HepG2 (cell line): Measurements from ENCODE around the gene NARF. TPM values are rescaled to one million over a fixed set of nuclear protein-coding genes. Genes with fewer than 3 reads are reported as not detected.

ENCODE experiments used
- CREM ChIP-seq, 2 experiments: sonication (generic) in 1 of 2; formaldehyde crosslinking in 1 of 2; IDR thresholded peaks; 2 replicates each; pipeline versions ENCODE4 v1.4.0 to v1.6.1; 2016 to 2020; ENCODE audit warnings: antibody characterized with exemption in 1 of 2, mild to moderate bottlenecking in 1 of 2, missing genetic modification reagents in 1 of 2
- FOXK2 ChIP-seq: fragments of 450-650 bp; IDR thresholded peaks from 2 replicates; pipeline ENCODE4 v1.6.1; 2016
- HDAC2 ChIP-seq: sonication (generic); formaldehyde crosslinking; IDR thresholded peaks from 2 replicates; pipeline ENCODE4 v1.4.0; 2020; ENCODE audit warnings: missing genetic modification reagents
- MXD1 ChIP-seq: sonication (generic); formaldehyde crosslinking; IDR thresholded peaks from 2 replicates; pipeline ENCODE4 v1.4.0; 2020; ENCODE audit warnings: mild to moderate bottlenecking, missing genetic modification reagents
- NFE2L2 ChIP-seq: fragments of 150-350 bp; IDR thresholded peaks from 2 replicates; pipeline ENCODE4 v1.6.1; 2014; ENCODE audit warnings: low read length
- NFRKB ChIP-seq: fragments of 450-650 bp; IDR thresholded peaks from 2 replicates; pipeline ENCODE4 v1.6.1; 2017
- PHF21A ChIP-seq: sonication (generic); formaldehyde crosslinking; IDR thresholded peaks from 2 replicates; pipeline ENCODE4 v1.5.0; 2020; ENCODE audit warnings: mild to moderate bottlenecking, missing genetic modification reagents
- SNAPC4 ChIP-seq: sonication (generic); formaldehyde crosslinking; IDR thresholded peaks from 2 replicates; pipeline ENCODE4 v1.4.0; 2020; ENCODE audit warnings: mild to moderate bottlenecking, missing genetic modification reagents
- THAP11 ChIP-seq: IDR thresholded peaks from 2 replicates; pipeline ENCODE4 v1.6.1; 2016; ENCODE audit warnings: missing biosample characterization, missing genetic modification reagents
- ZBTB38 ChIP-seq: sonication (generic); formaldehyde crosslinking; IDR thresholded peaks from 2 replicates; pipeline ENCODE4 v1.5.1; 2020; ENCODE audit warnings: mild to moderate bottlenecking, missing genetic modification reagents
- ZBTB40 ChIP-seq, 2 experiments: fragments of 450-650 bp in 1 of 2; sonication (generic) in 1 of 2; formaldehyde crosslinking in 1 of 2; IDR thresholded peaks; 2 replicates each; pipeline versions ENCODE4 v1.6.1 to v1.8.0; 2016 to 2022; ENCODE audit warnings: antibody characterized with exemption in 1 of 2, mild to moderate bottlenecking in 1 of 2, missing genetic modification reagents in 1 of 2
- ZNF230 ChIP-seq: sonication (generic); formaldehyde crosslinking; IDR thresholded peaks from 2 replicates; pipeline ENCODE4 v1.4.0; 2020; ENCODE audit warnings: mild to moderate bottlenecking, missing genetic modification reagents
- ZNF350 ChIP-seq: sonication (generic); formaldehyde crosslinking; IDR thresholded peaks from 2 replicates; pipeline ENCODE4 v1.4.0; 2020; ENCODE audit warnings: mild to moderate bottlenecking, low read depth, missing genetic modification reagents, borderline replicate concordance
- ZNF44 ChIP-seq: sonication (generic); formaldehyde crosslinking; IDR thresholded peaks from 2 replicates; pipeline ENCODE4 v1.5.1; 2020; ENCODE audit warnings: mild to moderate bottlenecking, missing genetic modification reagents
- ZSCAN29 ChIP-seq: sonication (generic); formaldehyde crosslinking; conservative IDR thresholded peaks from 2 replicates; pipeline ENCODE4 v1.4.0; 2020; ENCODE audit warnings: mild to moderate bottlenecking, missing genetic modification reagents
- polyA plus RNA-seq, 8 experiments: library from polyadenylated mRNA; depleted of rRNA in 3 of 8; stranded (reverse) in 7 of 8; unstranded in 1 of 8; fragments of >200 nt; fragmentation: Illumina TruSeq in 4 of 8; extraction: Trizol in 4 of 8; gene quantifications; 2 replicates each; pipeline versions ENCODE4 v1.2.1 to v1.2.3, GENCODE V29; 2011 to 2016; ENCODE audit warnings: low read depth in 4 of 8, missing spikeins in 1 of 8, mixed read lengths in 1 of 8; ENCODE audit not compliant: insufficient read depth in 1 of 8
- total RNA-seq, 5 experiments: library from RNA; depleted of rRNA; stranded (reverse); fragments of >200 nt; fragmentation: Illumina TruSeq; extraction: Trizol; gene quantifications; 2 replicates each; pipeline ENCODE4 v1.2.3, GENCODE V29; 2016; ENCODE audit warnings: low read depth in 1 of 5

The NARF gene
- total and polyA plus RNA-seq, 2 of the 13 experiments (the other 11 are each of a cell fraction or from before 2014, with no cell fraction given), result 61.1 to 144 TPM

GRCh38 chr17:82517230-82517865, 58.8 kb downstream of the NARF start (continued):
- TF ChIP-seq ZSCAN29 (CRISPR knock-in tag), result no peak
- peak; percentile 71 for TF ChIP-seq ZBTB38 (CRISPR knock-in tag)
- TF ChIP-seq MXD1, result no peak
- TF ChIP-seq CREM (IDR thresholded peaks at IDR 0.05), result peak; percentile 64
- no peak for TF ChIP-seq CREM (CRISPR knock-in tag; IDR thresholded peaks at IDR 0.05)
- no peak for TF ChIP-seq ZBTB40 (IDR thresholded peaks at IDR 0.05)
- no peak for TF ChIP-seq ZBTB40 (CRISPR knock-in tag; IDR thresholded peaks at IDR 0.05)
- TF ChIP-seq HDAC2 (CRISPR knock-in tag), result peak; percentile 89
- peak; percentile 76 for TF ChIP-seq THAP11
- peak; percentile 71 for TF ChIP-seq PHF21A (CRISPR knock-in tag)
- no peak for TF ChIP-seq NFE2L2
- TF ChIP-seq ZNF44 (CRISPR knock-in tag), result no peak
- no peak for TF ChIP-seq ZNF230 (CRISPR knock-in tag)
- peak; percentile 80 for TF ChIP-seq SNAPC4
- TF ChIP-seq ZNF350 (CRISPR knock-in tag), result peak; percentile 72; the same call in 1 of the 2 replicates
- TF ChIP-seq NFRKB, result no peak
- no peak for TF ChIP-seq FOXK2
